ENCODE measurements around the gene RAD50.

The RAD50 gene

DNA sequence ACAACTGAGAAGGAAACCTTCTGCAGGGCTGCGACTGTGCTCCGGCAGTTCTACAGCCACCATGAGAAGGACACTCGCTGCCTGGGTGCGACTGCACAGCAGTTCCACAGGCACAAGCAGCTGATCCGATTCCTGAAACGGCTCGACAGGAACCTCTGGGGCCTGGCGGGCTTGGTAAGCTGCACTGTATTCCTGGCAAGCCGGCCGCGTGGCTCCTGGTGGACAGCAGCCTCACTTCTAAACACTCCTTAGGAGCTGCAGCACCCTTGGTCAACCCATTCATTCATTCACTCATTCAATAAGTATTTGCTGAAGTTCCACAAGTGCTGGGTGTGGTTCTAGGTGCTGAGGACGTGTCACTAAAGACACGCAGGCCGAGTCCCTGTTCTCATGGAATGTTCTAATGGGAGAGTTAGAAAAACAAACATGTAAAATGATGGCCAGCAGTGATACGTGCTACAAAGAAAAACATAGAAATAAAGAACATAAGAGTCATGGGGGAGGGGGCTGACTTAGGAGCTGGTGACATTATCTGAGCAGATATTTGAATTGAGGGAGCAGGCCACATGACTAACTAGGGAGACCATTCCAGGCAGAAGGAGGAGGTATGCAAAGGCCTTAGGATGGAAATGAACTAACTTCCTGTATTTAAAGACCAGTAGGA, 123.1 kb downstream of the RAD50 start:
- DNase-seq, result no peak
- Histone ChIP-seq H3K27ac (ENCODE audit: low read length) (no peak overlapping the region), H3K36me3 (replicated peaks; ENCODE audit: insufficient read depth, low read length) (no peaks in the 10 kb centered on the region), H3F3A (ENCODE audit: insufficient read depth, low read length) (no peaks in the 10 kb centered on the region), H3K4me2 (ENCODE audit: low read depth, low read length) (no peak overlapping the region), H3K4me3 (ENCODE audit: low read length) (no peak overlapping the region), H3K9me2 (replicated peaks; ENCODE audit: insufficient read depth, low read length) (no peaks in the 10 kb centered on the region), H3K9me3 (replicated peaks; ENCODE audit: insufficient read depth, low read length) (no peaks in the 10 kb centered on the region), H2AFZ (ENCODE audit: low read length) (no peak overlapping the region), H4K20me1 (ENCODE audit: insufficient read depth, low read length) (no peaks in the 10 kb centered on the region), H3K27me3 (replicated peaks; ENCODE audit: insufficient read depth, low read length) (no peaks in the 10 kb centered on the region), H3K4me1 (ENCODE audit: low read length) (0 out of 2 replicates have a peak, but pooled peaks cover under 1% of the 10 kb centered on the region), H3K9ac (ENCODE audit: low read length) (no peak overlapping the region), H3K79me2 (ENCODE audit: low read length) (no peaks in the 10 kb centered on the region)
- TF ChIP-seq EZH2 (optimal IDR thresholded peaks at IDR 0.05; ENCODE audit: low read depth, low read length), result no peak
- TF ChIP-seq, protein P1, sequence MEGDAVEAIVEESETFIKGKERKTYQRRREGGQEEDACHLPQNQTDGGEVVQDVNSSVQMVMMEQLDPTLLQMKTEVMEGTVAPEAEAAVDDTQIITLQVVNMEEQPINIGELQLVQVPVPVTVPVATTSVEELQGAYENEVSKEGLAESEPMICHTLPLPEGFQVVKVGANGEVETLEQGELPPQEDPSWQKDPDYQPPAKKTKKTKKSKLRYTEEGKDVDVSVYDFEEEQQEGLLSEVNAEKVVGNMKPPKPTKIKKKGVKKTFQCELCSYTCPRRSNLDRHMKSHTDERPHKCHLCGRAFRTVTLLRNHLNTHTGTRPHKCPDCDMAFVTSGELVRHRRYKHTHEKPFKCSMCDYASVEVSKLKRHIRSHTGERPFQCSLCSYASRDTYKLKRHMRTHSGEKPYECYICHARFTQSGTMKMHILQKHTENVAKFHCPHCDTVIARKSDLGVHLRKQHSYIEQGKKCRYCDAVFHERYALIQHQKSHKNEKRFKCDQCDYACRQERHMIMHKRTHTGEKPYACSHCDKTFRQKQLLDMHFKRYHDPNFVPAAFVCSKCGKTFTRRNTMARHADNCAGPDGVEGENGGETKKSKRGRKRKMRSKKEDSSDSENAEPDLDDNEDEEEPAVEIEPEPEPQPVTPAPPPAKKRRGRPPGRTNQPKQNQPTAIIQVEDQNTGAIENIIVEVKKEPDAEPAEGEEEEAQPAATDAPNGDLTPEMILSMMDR (IDR thresholded peaks at IDR 0.05; ENCODE audit: low read length), result no peak
- no peak for TF ChIP-seq EZH2phosphoT487 (IDR thresholded peaks at IDR 0.05; ENCODE audit: low read length)

DNA sequence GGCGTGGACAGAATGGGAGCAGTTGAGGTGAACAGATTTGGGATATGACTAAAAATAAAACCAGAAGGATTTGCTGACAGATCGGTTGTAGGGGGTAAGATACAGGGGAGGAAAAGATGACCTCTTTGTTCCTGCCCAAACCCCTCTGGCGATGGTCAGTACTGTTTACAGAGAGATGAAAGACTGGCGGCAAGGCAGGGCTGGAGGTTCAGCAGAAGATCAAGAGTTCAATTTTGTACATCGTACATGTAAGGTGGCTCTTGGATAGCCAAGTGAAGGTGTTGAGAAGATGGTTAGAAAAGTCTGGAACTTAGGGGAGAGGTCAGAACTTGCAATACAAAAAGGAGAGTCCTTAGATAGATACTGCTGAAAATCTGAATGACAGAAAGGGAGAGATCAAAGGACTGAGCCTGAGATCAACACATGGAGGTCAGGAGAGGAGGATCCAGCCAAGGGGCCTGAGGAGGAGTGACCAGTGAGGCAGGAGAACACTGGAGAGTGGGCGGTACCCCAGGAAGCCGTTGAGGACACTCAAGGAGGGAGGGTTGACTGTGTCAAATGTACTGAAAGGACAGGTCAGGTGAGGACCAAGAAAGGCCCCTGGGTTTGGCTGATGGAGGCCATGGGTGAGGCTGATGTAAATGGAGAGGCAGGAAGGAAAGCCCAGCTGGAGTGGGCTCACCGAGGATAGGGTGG, 124.2 kb downstream of the RAD50 start:
- no peak for TF ChIP-seq EZH2phosphoT487 (IDR thresholded peaks at IDR 0.05; ENCODE audit: low read length)
- TF ChIP-seq, protein P1 (IDR thresholded peaks at IDR 0.05; ENCODE audit: low read length), result no peak
- no peak for TF ChIP-seq EZH2 (optimal IDR thresholded peaks at IDR 0.05; ENCODE audit: low read depth, low read length)
- Histone ChIP-seq H3K4me3 (ENCODE audit: low read length) (no peak overlapping the region), H4K20me1 (ENCODE audit: insufficient read depth, low read length) (no peaks in the 10 kb centered on the region), H3K27ac (ENCODE audit: low read length) (no peak overlapping the region), H3K79me2 (ENCODE audit: low read length) (no peaks in the 10 kb centered on the region), H3K4me2 (ENCODE audit: low read depth, low read length) (no peak overlapping the region), H3F3A (ENCODE audit: insufficient read depth, low read length) (no peaks in the 10 kb centered on the region), H2AFZ (ENCODE audit: low read length) (no peak overlapping the region), H3K9me2 (replicated peaks; ENCODE audit: insufficient read depth, low read length) (no peaks in the 10 kb centered on the region), H3K36me3 (replicated peaks; ENCODE audit: insufficient read depth, low read length) (no peaks in the 10 kb centered on the region), H3K9me3 (replicated peaks; ENCODE audit: insufficient read depth, low read length) (no peaks in the 10 kb centered on the region), H3K4me1 (ENCODE audit: low read length) (0 out of 2 replicates have a peak, but pooled peaks cover 5% of the 10 kb centered on the region), H3K27me3 (replicated peaks; ENCODE audit: insufficient read depth, low read length) (no peaks in the 10 kb centered on the region), H3K9ac (ENCODE audit: low read length) (no peak overlapping the region)
- DNase-seq, result no peak

DNA sequence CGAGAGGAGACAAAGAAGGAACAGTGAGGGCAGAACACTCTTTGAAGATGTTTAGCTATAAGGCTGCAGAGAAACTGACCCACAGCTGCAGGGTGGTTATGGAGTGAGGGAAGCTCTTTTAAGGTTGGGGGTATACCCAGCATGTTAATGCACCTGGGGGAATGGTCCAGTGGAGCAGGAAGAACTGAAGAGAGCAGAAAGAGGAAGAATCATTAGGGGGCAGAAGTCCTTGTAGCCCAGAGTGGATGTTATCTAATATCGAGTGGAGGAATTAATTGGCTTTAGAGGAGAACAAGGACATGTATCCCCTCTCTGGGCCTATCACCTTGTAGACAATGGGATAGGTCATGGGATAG, 124.7 kb downstream of the RAD50 start:
- H2AFZ ChIP-seq (ENCODE audit: low read length), result no peak overlapping the region
- no peaks in the 10 kb centered on the region for H3F3A ChIP-seq (ENCODE audit: insufficient read depth, low read length)
- no peaks in the 10 kb centered on the region for H3K36me3 ChIP-seq (replicated peaks; ENCODE audit: insufficient read depth, low read length)

More for the DNA sequence above, 124.7 kb downstream of the RAD50 start:
- H3K79me2 ChIP-seq (ENCODE audit: low read length), result no peaks in the 10 kb centered on the region
- 0 out of 2 replicates have a peak, but pooled peaks cover 5% of the 10 kb centered on the region for H3K4me1 ChIP-seq (ENCODE audit: low read length)
- H3K27ac ChIP-seq (ENCODE audit: low read length), result no peak overlapping the region
- no peak overlapping the region for H3K4me2 ChIP-seq (ENCODE audit: low read depth, low read length)
- DNase-seq, result no peak
- no peak overlapping the region for H3K4me3 ChIP-seq (ENCODE audit: low read length)
- TF ChIP-seq EZH2phosphoT487 (IDR thresholded peaks at IDR 0.05; ENCODE audit: low read length) (no peak), EZH2 (optimal IDR thresholded peaks at IDR 0.05; ENCODE audit: low read depth, low read length) (no peak)
- TF ChIP-seq, protein P1 (IDR thresholded peaks at IDR 0.05; ENCODE audit: low read length), result no peak
- no peaks in the 10 kb centered on the region for H3K9me3 ChIP-seq (replicated peaks; ENCODE audit: insufficient read depth, low read length)
- H3K9ac ChIP-seq (ENCODE audit: low read length), result no peak overlapping the region
- H3K27me3 ChIP-seq (replicated peaks; ENCODE audit: insufficient read depth, low read length), result no peaks in the 10 kb centered on the region
- no peaks in the 10 kb centered on the region for H4K20me1 ChIP-seq (ENCODE audit: insufficient read depth, low read length)
- H3K9me2 ChIP-seq (replicated peaks; ENCODE audit: insufficient read depth, low read length), result no peaks in the 10 kb centered on the region
